H1 (cell line): Measurements from ENCODE around the gene FBXL14. TPM values are rescaled to one million over a fixed set of nuclear protein-coding genes. Genes with fewer than 3 reads are reported as not detected.

Experiments used
- CTCF ChIA-PET: fragments of 300-600 bp; sonication (Branson Sonifier 250); formaldehyde crosslinking; loops from one replicate; lab custom pipeline; 2021; ENCODE audit not compliant: partially characterized antibody; lab: Charles Lee
- POLR2A ChIA-PET: fragments of 300-600 bp; sonication (Branson Sonifier 250); formaldehyde crosslinking; loops from one replicate; lab custom pipeline; 2021; ENCODE audit warnings: inconsistent platforms; ENCODE audit not compliant: partially characterized antibody; lab: Charles Lee
- DNase-seq, 2 experiments: peaks; one replicate each; pipeline versions ENCODE4 v3.0.0 to v3.0.0-alpha.2; 2010 to 2022; ENCODE audit warnings: low spot score in 2 of 2, low read depth in 1 of 2, mixed read lengths in 1 of 2
- FAIRE-seq: peaks from 2 replicates; lab custom pipeline; 2011; peaks lifted over from hg19 to GRCh38; lab: Jason Lieb, UNC
- H2AFZ ChIP-seq: 2 replicates; pipeline ENCODE4 v1.8.1; 2012; ENCODE audit warnings: low read length, inconsistent platforms
- H2AK5ac ChIP-seq: 2 replicates; pipeline ENCODE4 v1.6.1; 2013; ENCODE audit warnings: low read depth, low read length
- H2BK120ac ChIP-seq: replicated peaks from 2 replicates; pipeline ENCODE3; 2013; ENCODE audit warnings: low read depth, low read length, inconsistent platforms
- H2BK12ac ChIP-seq: 2 replicates; pipeline ENCODE4 v1.6.1; 2013; ENCODE audit warnings: low read depth, low read length
- H2BK15ac ChIP-seq: 2 replicates; pipeline ENCODE4 v1.6.1; 2013; ENCODE audit warnings: low read length
- H2BK20ac ChIP-seq: 2 replicates; pipeline ENCODE4 v1.6.1; 2013; ENCODE audit warnings: low read length
- H2BK5ac ChIP-seq: 2 replicates; pipeline ENCODE4 v1.6.1; 2013; ENCODE audit warnings: low read depth, low read length
- H3K14ac ChIP-seq: 2 replicates; pipeline ENCODE4 v1.6.1; 2013; ENCODE audit warnings: inconsistent platforms; ENCODE audit not compliant: insufficient read length
- H3K18ac ChIP-seq: 2 replicates; pipeline ENCODE4 v1.6.1; 2013; ENCODE audit warnings: low read length; ENCODE audit errors: extremely low read depth
- H3K23ac ChIP-seq: 2 replicates; pipeline ENCODE4 v1.6.1; 2013; ENCODE audit warnings: inconsistent platforms; ENCODE audit not compliant: insufficient read length
- H3K23me2 ChIP-seq: 2 replicates; pipeline ENCODE4 v1.6.1; 2013; ENCODE audit warnings: low read depth, low read length
- H3K27ac ChIP-seq: 2 replicates; pipeline ENCODE4 v1.6.1; 2011; ENCODE audit warnings: low read depth, low read length, inconsistent platforms
- H3K27me3 ChIP-seq, 4 experiments: replicated peaks in 1 of 4; 1 replicate in 1 of 4; 2 replicates in 3 of 4; pipeline versions ENCODE4 v1.6.1 to v1.8.1; 2011 to 2013; ENCODE audit warnings: low read length in 3 of 4, mild to moderate bottlenecking in 3 of 4, inconsistent platforms in 2 of 4, mixed read lengths in 2 of 4, moderate library complexity in 1 of 4; ENCODE audit not compliant: control insufficient read depth in 3 of 4, insufficient read depth in 3 of 4; ENCODE audit errors: extremely low read depth in 1 of 4
- H3K36me3 ChIP-seq, 4 experiments: 2 replicates each; pipeline versions ENCODE4 v1.6.1 to v1.8.1; 2011 to 2013; ENCODE audit warnings: mild to moderate bottlenecking in 4 of 4, low read length in 3 of 4, moderate library complexity in 2 of 4, control low read depth in 1 of 4, inconsistent platforms in 1 of 4; ENCODE audit not compliant: insufficient read depth in 4 of 4, control insufficient read depth in 2 of 4
- H3K4ac ChIP-seq: replicated peaks from 2 replicates; pipeline ENCODE3; 2013; ENCODE audit warnings: low read length, low read depth, mixed read lengths, inconsistent platforms; ENCODE audit not compliant: insufficient read length
- H3K4me1 ChIP-seq, 4 experiments: replicated peaks in 1 of 4; 1 replicate in 1 of 4; 2 replicates in 3 of 4; pipeline versions ENCODE4 v1.6.1 to v1.8.1; 2011 to 2013; ENCODE audit warnings: low read length in 3 of 4, inconsistent platforms in 2 of 4, mixed read lengths in 1 of 4; ENCODE audit not compliant: insufficient read depth in 4 of 4, control insufficient read depth in 3 of 4
- H3K4me2 ChIP-seq, 2 experiments: 2 replicates each; pipeline versions ENCODE4 v1.6.1 to v1.8.1; 2011 to 2013; ENCODE audit warnings: low read depth in 2 of 2, low read length in 2 of 2, control low read depth in 1 of 2, inconsistent platforms in 1 of 2, mild to moderate bottlenecking in 1 of 2; ENCODE audit not compliant: insufficient read depth in 1 of 2
- H3K4me3 ChIP-seq, 4 experiments: fragments of 200-600, 300-600 bp in 1 of 4; sonication (generic), shearing (Covaris generic), sonication (Bioruptor Twin) in 1 of 4; 2 replicates each; pipeline versions ENCODE4 v1.5.1 to v1.8.1; 2011 to 2016; ENCODE audit warnings: low read length in 4 of 4, low read depth in 3 of 4, control low read depth in 2 of 4, inconsistent platforms in 2 of 4, mild to moderate bottlenecking in 2 of 4, mixed read lengths in 1 of 4, moderate library complexity in 1 of 4; ENCODE audit not compliant: insufficient read depth in 2 of 4; ENCODE audit errors: extremely low read depth in 1 of 4
- H3K56ac ChIP-seq: replicated peaks from 2 replicates; pipeline ENCODE3; 2013; ENCODE audit warnings: low read depth, mild to moderate bottlenecking, mixed read lengths, low read length, inconsistent platforms; ENCODE audit not compliant: insufficient read length
- H3K79me1 ChIP-seq: 2 replicates; pipeline ENCODE4 v1.6.1; 2013; ENCODE audit warnings: low read depth, low read length, control low read depth
- H3K79me2 ChIP-seq, 2 experiments: 2 replicates each; pipeline versions ENCODE4 v1.6.1 to v1.8.1; 2012 to 2013; ENCODE audit warnings: low read length in 2 of 2, mild to moderate bottlenecking in 2 of 2, inconsistent platforms in 1 of 2; ENCODE audit not compliant: insufficient read depth in 2 of 2, control insufficient read depth in 1 of 2
- H3K9ac ChIP-seq, 4 experiments: replicated peaks in 1 of 4; 1 replicate in 1 of 4; 2 replicates in 3 of 4; pipeline versions ENCODE4 v1.6.1 to v1.8.1; 2011 to 2013; ENCODE audit warnings: low read depth in 3 of 4, low read length in 3 of 4, control low read depth in 2 of 4, mild to moderate bottlenecking in 2 of 4, moderate library complexity in 2 of 4, inconsistent platforms in 1 of 4; ENCODE audit errors: extremely low read depth in 1 of 4
- H3K9me3 ChIP-seq, 2 experiments: 2 replicates each; pipeline versions ENCODE4 v1.6.1 to v1.8.1; 2012 to 2013; ENCODE audit warnings: mild to moderate bottlenecking in 2 of 2, moderate library complexity in 2 of 2, control low read depth in 1 of 2, inconsistent platforms in 1 of 2, low read depth in 1 of 2, low read length in 1 of 2, mixed read lengths in 1 of 2; ENCODE audit not compliant: insufficient read depth in 2 of 2
- H4K20me1 ChIP-seq, 2 experiments: replicated peaks in 1 of 2; 2 replicates each; pipeline versions ENCODE3 to v1.8.1; 2011 to 2013; ENCODE audit warnings: inconsistent platforms in 2 of 2, low read length in 2 of 2, mild to moderate bottlenecking in 1 of 2; ENCODE audit not compliant: insufficient read depth in 2 of 2, control insufficient read depth in 1 of 2
- H4K5ac ChIP-seq: 2 replicates; pipeline ENCODE4 v1.6.1; 2013; ENCODE audit warnings: low read length, low read depth, mixed read lengths, inconsistent platforms; ENCODE audit not compliant: insufficient read length
- H4K8ac ChIP-seq: 2 replicates; pipeline ENCODE4 v1.8.0; 2013; ENCODE audit warnings: mild to moderate bottlenecking, moderate library complexity, low read length, inconsistent platforms; ENCODE audit not compliant: insufficient read depth; ENCODE audit errors: extremely low read depth
- H4K91ac ChIP-seq: replicated peaks from 2 replicates; pipeline ENCODE3; 2013; ENCODE audit warnings: low read length, mixed read lengths, inconsistent platforms; ENCODE audit not compliant: insufficient read length
- ASH2L ChIP-seq: fragments of 200-600, 300-600 bp; sonication (generic); IDR thresholded peaks from one replicate; pipeline ENCODE4 v1.7.1; 2017; ENCODE audit warnings: low read length
- BACH1 ChIP-seq: IDR thresholded peaks from 2 replicates; pipeline ENCODE4 v1.6.1; 2012; ENCODE audit warnings: low read length, improper control_type of control experiment
- CEBPB ChIP-seq: IDR thresholded peaks from 2 replicates; pipeline ENCODE4 v1.6.1; 2012; ENCODE audit warnings: low read depth, low read length
- CREB1 ChIP-seq: IDR thresholded peaks from 2 replicates; pipeline ENCODE4 v1.6.1; 2012; ENCODE audit warnings: inconsistent platforms
- KDM4A ChIP-seq: IDR thresholded peaks from one replicate; pipeline ENCODE4 v1.7.1; 2012; ENCODE audit warnings: low read depth, mild to moderate bottlenecking, moderate library complexity, low read length, inconsistent platforms; ENCODE audit not compliant: severe bottlenecking
- POU5F1 ChIP-seq: IDR thresholded peaks from 2 replicates; pipeline ENCODE4 v1.6.1; 2011; ENCODE audit warnings: low read depth, mild to moderate bottlenecking, low read length, moderate library complexity
- RBBP5 ChIP-seq: IDR thresholded peaks from 2 replicates; pipeline ENCODE4 v1.7.1; 2012; ENCODE audit warnings: low read depth, mild to moderate bottlenecking, inconsistent platforms, low read length, moderate library complexity, borderline replicate concordance
- RNF2 ChIP-seq: fragments of 200-900, 300-1000 bp; sonication (generic); IDR thresholded peaks from 2 replicates; pipeline ENCODE4 v1.7.1; 2016; ENCODE audit warnings: borderline replicate concordance, low read depth, mild to moderate bottlenecking, antibody characterized with exemption, low read length; ENCODE audit not compliant: poor library complexity, severe bottlenecking; ENCODE audit errors: missing control alignments
- RXRA ChIP-seq: IDR thresholded peaks from 2 replicates; pipeline ENCODE4 v1.6.1; 2011; ENCODE audit warnings: low read depth, mild to moderate bottlenecking, low read length, moderate library complexity; ENCODE audit not compliant: insufficient read depth
- SP4 ChIP-seq: IDR thresholded peaks from 2 replicates; pipeline ENCODE4 v1.6.1; 2012; ENCODE audit warnings: low read length, inconsistent platforms
- SUZ12 ChIP-seq: fragments of 200-600 bp; sonication (generic); IDR thresholded peaks from 2 replicates; pipeline ENCODE4 v1.6.1; 2012; ENCODE audit warnings: mild to moderate bottlenecking, inconsistent platforms, low read length, moderate library complexity, mixed read lengths
- TCF12 ChIP-seq: IDR thresholded peaks from 2 replicates; pipeline ENCODE4 v1.6.1; 2011; ENCODE audit warnings: low read depth, mild to moderate bottlenecking, low read length
- WGBS, 2 experiments: shearing (Covaris generic) in 1 of 2; methylation state at CpG; one replicate each; pipeline versions ENCODE4 v1.1.6 to v1.1.7; 2013 to 2015; ENCODE audit warnings: low lambda C conversion rate in 2 of 2, mixed read lengths in 2 of 2, inconsistent platforms in 1 of 2, low coverage in 1 of 2, missing lambda C conversion rate in 1 of 2; ENCODE audit not compliant: insufficient replicate concordance in 2 of 2, insufficient coverage in 1 of 2, insufficient read length in 1 of 2; ENCODE audit errors: extremely low coverage in 1 of 2, missing lambda C conversion rate in 1 of 2; 5-methylcytosine and 5-hydroxymethylcytosine counted together
- polyA plus RNA-seq, 7 experiments: library from polyadenylated mRNA; depleted of rRNA in 3 of 7; stranded (reverse) in 5 of 7; unstranded in 2 of 7; fragments of >200 nt in 5 of 7; fragments of 200-250 nt in 2 of 7; gene quantifications; 1 replicate in 5 of 7; 2 replicates in 1 of 7; 4 replicates in 1 of 7; pipeline versions ENCODE4 v1.2.1 to v1.2.3, GENCODE V29; 2011 to 2013; ENCODE audit warnings: missing spikeins in 2 of 7, mixed read lengths in 2 of 7
- total RNA-seq: library from RNA; stranded (reverse); fragmentation: NEBNext Ultra II Directional; extraction: Animal tissue kit (Norgen Biotek cat#: 25700); gene quantifications from 2 replicates; pipeline ENCODE4 v1.2.1, GENCODE V29; 2021

FBXL14 gene
- total and polyA plus RNA-seq, 2 of the 8 experiments (the other 6 are each of a cell fraction or from before 2014, with no cell fraction given), result 5.5 to 9.6 TPM

DNA sequence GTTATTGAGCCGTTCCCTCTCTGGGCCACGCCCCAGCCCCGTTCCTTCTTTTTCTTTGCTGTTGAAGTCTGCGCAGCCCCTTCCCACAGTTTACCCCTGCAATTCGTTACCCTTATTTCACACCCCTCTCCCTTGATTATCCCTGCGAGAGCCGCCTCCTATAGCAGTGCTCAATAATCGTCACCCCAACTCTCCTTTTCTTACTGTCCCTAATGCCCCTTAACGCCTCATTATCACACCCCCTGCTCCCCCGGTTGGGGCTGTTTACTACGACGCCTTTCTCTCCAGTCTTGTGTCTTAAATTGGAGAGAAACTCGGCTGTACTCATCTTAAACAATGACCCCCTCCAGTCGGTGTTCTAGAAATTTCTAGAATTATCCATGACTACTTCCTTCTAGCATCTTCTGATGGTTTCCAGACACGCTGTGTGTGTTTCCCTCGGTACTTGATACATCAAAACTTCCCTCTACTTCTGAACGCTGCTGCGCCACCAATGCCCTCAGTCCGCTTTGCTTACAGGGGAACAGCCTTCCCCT lies 713 bp upstream of the FBXL14 start:
- Histone ChIP-seq H3K14ac (no peak overlapping the region), H3K36me3 (no peaks in the 10 kb centered on the region), H3K79me1 (no peaks in the 10 kb centered on the region), H3K4ac (no peak overlapping the region), H3K9me3 (no peaks in the 10 kb centered on the region), H4K91ac (no peak overlapping the region), H2AFZ (peak overlapping the region; percentile 17; the same call in 1 of the 2 replicates), H2BK15ac (no peak overlapping the region), H3K79me2 (peaks cover 0 to 5% of the 10 kb centered on the region in 2 experiments; a peak in 1 of 4 replicates), H3K4me3 (peak overlapping the region; percentile 57 to 68 (median 62)), H2BK12ac (no peak overlapping the region), H3K23me2 (peaks cover 18% of the 10 kb centered on the region; the same call in 1 of the 2 replicates), H2BK20ac (no peak overlapping the region), H3K4me2 (peak overlapping the region; percentile 73 to 84), H4K8ac (no peak overlapping the region), H2BK120ac (no peak overlapping the region), H3K56ac (no peak overlapping the region), H4K20me1 (peaks cover 14 to 18% of the 10 kb centered on the region in 2 experiments), H3K4me1 (peaks cover 12 to 30% (median 19%) of the 10 kb centered on the region in 4 experiments), H2BK5ac (no peak overlapping the region), H4K5ac (no peak overlapping the region), H3K27ac (no peak overlapping the region), H3K27me3 (peaks cover 21 to 55% (median 44%) of the 10 kb centered on the region in 4 experiments), H3K9ac (no peak overlapping the region; a peak in 1 of 7 replicates), H2AK5ac (no peak overlapping the region), H3K18ac (no peak overlapping the region), H3K23ac (no peak overlapping the region)
- no peak for DNase-seq
- FAIRE-seq, result no peak
- WGBS, 2 experiments, result 5% methylated on average over 19 of the region's 19 CpGs; no CpG with 5 or more reads in 1 of the 2 experiments
- CTCF ChIA-PET, result interaction anchor here (1.2 kb wide), 1 partner anchor 12 kb away, joined by 4 read pairs; no protein-coding TSS in a partner anchor
- POLR2A ChIA-PET, result interaction anchor here (0.6 to 2.1 kb wide), 2 partner anchors 11 kb away, joined by 3 to 6 read pairs; no protein-coding TSS in a partner anchor
- TF ChIP-seq CEBPB, result no peak
- TF ChIP-seq SUZ12, result 0 out of 2 replicates have a peak, but pooled peaks have one; percentile 11
- TF ChIP-seq RXRA, result no peak
- TF ChIP-seq CREB1, result no peak
- no peak for TF ChIP-seq POU5F1
- TF ChIP-seq ASH2L, result no peak
- no peak for TF ChIP-seq TCF12
- TF ChIP-seq BACH1, result peak; percentile 47; the same call in 1 of the 2 replicates
- 0 out of 2 replicates have a peak, but pooled peaks have one; percentile 0 for TF ChIP-seq SP4
- peak; percentile 69 for TF ChIP-seq KDM4A
- TF ChIP-seq RNF2, result no peak
- TF ChIP-seq RBBP5, result no peak; the same call in 1 of the 2 replicates
